GM21576 (cell line): ENCODE results near the gene CNIH3.

Experiments used
- ATAC-seq: cut with Tn5 transposase; IDR thresholded peaks from one replicate; pipeline ENCODE4 v1.9.1; 2021; ENCODE audit warnings: mild to moderate bottlenecking, moderate library complexity; ENCODE audit not compliant: unreplicated experiment

Gene CNIH3

DNA sequence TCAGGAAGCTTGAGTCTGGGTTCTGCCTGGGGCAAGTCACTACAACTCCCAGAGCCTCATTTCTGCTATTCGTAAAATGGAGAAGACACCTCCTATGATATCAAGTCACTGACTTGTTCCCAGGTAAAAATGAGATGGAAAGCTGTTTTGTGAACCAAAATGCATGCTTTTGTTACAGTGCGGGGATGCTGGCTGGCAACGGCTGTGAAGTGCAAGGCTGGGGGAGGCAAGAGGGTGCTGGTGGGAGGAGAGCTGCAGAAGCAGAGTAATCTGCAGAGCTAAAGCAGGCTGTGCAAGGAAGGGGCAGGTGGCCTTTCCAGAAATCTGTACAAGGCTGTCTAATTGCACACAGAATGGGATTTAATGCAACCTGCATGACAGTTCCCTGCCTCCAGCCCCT is 150.9 kb downstream of the CNIH3 start:
- no peak for ATAC-seq

GRCh38 chr1:224767676-224768075 is 151.6 kb downstream of the CNIH3 start:
- ATAC-seq = no peak

DNA sequence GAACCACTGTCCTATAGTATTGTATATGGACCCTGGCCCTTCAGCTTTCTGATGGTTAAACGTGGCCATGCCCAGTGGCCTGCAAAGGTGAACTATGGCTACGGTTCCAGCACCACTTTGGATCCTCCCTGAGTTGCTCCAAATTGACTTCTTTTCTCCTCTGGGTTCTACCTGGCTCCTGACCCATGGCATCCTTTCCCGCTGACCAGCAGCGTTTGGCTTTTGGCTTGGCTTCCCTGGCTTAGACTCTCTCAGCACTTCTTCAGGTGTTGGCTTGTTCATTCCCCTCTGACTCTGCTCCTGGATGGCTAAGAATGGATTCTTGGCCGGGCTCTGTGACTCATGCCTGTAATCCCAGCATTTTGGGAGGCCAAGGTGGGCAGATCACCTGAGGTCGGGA is 152.9 kb downstream of the CNIH3 start:
- ATAC-seq = no peak

DNA sequence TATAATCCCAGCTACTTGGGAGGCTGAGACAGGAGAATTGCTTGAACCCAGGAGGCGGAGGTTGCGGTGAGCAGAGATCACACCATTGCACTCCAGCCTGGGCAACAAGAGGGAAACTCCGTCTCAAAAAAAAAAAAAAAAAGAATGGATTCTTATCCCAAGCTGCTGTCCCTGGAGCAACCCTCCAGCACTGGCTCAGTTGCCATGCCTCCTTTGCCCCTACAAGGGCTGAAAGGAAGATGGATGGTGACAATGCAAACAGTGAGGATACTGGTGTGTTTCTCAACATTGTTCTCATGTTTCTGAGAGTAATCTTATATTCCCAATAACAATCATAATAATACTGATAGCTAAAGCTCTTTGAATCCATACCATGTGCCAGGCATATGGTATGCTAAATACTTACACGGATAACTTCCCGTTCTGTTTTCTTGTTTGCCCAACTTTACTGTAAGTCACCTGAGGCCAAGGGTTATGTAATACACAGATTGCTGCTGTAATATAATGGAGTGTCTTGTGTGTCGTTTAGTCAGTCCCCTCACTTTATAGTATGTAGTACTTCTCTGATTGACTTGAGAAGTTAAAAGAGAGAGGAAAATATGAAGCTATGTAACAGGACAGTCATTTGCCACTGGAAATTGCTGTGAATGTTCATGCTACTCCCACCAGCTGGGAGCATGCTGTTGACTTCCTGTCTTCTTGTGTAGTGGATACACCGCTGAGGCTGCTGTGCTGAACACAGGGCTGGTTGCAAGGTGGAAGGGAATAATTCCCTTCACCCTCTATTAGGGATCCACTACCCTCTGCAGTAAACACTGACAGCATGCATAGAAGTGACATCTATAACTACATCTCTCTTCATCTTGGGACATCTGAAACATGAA is 153.6 kb downstream of the CNIH3 start:
- no peak for ATAC-seq

DNA sequence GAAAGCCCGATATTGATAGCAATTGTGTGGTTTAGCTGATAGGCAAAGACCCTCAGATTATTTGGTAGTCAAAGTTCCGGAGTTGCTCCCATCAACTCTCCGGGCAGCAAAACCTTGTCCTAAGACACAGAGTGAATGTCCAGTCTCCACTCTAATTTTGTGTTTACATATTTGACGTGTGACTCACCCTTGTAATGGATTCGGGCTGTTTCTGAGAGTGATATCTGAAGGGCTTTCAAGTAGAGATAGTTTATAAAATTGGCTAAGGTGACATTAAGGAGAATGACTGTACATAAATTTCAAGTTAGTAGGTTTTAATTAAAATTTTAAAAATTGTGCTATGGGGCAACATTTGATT is 154.2 kb downstream of the CNIH3 start:
- ATAC-seq = no peak

- ATAC-seq = no peak
Observed at GRCh38 chr1:224773646-224774045, 157.5 kb downstream of the CNIH3 start.

DNA sequence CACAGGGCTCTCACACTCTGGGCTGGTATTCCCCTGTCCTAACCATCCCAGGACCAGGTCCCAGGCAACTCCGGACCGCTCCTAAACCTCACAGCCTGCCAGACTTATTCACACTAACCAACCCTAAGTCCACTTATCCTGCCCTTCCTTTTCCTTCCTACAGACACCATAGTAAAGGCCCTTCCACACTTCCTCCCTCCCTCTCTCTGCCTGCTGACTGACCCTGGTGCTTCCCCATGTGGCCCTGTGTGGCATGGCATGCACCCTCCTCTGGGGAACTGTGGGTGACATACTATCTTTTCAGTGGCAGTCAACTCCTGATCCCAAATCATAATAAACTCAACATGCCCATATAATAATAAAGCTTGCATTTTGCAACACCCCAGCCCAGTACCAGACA is 158.3 kb downstream of the CNIH3 start:
- peak; percentile 63 for ATAC-seq

DNA sequence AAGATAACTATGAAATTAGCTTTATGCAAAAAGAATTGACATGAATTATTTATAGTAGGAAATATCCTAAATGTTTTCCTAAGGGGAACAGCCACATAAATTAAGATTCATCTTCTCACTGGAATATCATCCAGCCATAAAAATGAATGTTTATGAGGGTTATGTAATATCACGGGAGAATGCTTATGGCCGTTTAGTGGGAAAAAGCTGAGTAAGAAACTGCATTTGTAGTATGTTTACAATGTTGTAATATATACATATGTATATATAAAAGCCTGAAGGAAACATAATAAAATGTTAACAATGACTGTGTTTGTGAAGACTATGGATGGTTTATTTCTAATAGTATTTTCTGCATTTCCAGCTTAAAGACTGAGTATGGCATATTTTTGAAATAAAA is 161.1 kb downstream of the CNIH3 start:
- ATAC-seq = no peak

DNA sequence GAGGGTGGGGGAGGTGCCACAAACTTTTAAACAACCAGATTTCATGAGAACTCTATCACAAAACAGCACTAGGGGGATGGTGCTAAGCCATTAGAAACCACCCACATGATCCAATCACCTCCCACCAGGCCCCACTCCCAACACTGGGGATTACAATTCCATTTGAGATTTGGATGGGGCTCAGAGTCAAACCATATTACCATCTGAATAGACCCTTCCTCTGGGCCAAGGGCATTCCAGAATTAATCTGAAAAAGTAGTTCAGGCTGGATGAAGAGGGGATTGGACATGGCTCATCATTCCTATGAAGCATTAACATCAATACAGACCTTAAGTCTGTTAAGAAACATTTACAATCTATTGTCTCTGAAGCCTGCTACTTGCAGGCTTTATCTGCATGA is 163.4 kb downstream of the CNIH3 start:
- no peak for ATAC-seq

DNA sequence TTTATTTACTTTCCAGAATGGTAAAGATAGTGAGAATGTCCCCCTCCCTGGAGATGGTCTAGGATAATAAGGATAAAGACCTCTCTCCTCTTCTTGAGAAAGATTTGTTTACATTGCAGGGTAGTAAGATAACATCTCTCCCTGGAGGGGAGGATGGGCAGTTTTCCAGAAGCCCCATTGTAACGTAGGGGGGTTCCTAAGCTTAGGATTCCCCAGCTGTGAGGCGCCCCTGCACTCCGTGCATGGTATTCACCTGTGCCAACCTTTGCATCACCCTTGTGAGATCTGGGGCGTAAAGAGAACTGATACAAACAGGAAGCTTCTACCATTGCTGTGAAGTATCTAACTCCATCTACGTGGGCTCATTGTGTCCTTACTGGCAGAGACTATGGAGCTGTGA is 164.6 kb downstream of the CNIH3 start:
- ATAC-seq = no peak

- peak; percentile 54 for ATAC-seq
Observed at GRCh38 chr1:224781800-224782199, 165.7 kb downstream of the CNIH3 start.

DNA sequence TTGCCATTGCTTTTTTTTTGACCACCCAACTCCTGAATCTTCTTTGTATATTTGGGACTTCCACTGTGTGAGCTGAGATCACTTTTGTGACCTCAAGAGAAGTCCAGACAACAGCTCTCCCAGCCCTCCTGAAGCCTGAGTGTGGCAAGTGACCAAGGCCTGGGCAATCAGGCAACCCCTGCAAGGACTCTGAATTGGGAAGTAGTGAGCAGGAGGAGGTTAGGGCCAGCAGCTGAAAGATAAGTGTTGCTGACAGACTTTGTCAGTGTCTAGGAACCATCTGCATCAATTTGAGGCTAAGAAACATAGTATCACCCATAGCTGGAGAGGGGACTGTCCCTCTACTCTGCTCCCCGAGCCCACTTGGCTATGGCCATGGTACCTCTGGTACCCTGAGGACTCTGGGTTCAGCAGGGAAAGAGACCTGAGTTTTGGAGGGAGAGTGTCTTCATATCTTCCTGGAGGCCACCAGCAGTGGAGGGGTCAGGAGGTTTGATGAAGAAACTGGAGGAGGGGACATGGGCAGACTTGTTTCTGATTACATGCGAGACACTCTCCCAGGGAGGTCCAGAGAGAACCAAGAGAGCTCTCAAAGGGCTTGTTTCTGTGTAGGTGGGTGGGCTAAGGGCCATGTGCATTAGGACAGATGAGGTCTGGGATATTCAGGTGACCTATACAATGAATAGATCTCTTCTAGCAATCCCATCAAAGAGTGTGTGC is 166.3 kb downstream of the CNIH3 start:
- ATAC-seq = no peak

DNA sequence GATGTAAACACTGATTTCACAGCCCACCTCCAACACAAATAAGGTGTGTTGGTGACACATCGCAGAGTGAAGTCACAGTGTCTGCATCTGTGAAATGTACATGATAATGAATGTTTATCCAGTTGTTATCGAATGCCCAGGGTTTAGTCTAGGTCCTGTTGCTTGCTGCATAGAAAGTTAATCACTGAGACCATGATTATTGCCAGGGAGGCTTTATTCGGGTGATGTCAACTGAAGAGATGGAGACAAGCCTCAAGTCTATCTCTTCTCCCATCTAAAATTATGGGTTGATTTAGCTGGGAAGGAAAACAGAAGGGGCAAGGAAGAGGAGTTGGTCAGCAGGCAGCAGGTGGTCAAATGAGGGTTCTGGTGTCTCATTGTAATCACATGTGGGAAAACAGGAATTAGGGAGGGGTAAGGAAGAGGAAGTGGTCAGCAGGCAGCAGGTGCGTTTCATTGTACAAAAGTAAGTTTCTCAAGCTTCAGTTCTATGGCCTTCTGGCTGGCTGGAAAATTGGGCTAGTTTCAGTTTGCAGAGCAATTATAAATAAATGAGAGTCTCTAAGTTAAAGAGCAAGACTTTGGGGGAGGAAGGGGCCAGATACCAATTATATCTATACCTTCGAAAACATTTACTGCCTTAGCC is 167.0 kb downstream of the CNIH3 start:
- peak; percentile 70 for ATAC-seq

GRCh38 chr1:224784265-224785039 is 168.3 kb downstream of the CNIH3 start:
- ATAC-seq = no peak

DNA sequence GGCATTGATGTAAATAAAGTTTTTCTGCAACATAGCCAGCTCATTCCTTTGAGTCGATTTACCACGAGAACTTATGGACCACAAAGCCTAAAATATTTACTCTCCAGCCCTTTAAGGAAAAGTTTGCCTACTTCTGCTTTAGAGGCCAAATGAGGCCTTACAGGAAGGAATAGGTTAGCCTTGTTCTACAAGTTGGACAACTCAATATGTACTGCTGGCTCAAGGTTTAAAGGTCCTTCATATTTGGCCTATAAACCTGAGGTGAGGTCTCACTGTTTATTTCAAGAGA is 168.9 kb downstream of the CNIH3 start:
- no peak for ATAC-seq

DNA sequence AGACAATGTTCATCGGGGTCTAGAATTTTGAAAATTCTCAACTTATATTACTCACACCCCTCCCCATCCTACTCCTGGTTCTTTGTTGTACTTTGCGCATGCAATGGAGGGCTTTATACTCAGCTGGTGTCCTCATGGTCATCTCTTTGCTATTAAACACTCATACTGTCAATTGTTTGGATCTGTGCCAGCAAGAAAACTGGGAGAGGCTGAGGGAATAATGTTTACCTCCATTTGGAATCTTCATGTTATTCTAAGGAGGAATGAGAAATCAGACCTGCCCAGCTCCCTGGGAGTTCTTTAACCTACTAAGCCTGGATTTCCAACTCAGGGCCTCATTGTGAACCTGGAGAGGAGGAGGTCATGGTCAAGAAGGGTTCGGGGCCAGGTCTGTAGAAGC is 169.5 kb downstream of the CNIH3 start:
- ATAC-seq = no peak

DNA sequence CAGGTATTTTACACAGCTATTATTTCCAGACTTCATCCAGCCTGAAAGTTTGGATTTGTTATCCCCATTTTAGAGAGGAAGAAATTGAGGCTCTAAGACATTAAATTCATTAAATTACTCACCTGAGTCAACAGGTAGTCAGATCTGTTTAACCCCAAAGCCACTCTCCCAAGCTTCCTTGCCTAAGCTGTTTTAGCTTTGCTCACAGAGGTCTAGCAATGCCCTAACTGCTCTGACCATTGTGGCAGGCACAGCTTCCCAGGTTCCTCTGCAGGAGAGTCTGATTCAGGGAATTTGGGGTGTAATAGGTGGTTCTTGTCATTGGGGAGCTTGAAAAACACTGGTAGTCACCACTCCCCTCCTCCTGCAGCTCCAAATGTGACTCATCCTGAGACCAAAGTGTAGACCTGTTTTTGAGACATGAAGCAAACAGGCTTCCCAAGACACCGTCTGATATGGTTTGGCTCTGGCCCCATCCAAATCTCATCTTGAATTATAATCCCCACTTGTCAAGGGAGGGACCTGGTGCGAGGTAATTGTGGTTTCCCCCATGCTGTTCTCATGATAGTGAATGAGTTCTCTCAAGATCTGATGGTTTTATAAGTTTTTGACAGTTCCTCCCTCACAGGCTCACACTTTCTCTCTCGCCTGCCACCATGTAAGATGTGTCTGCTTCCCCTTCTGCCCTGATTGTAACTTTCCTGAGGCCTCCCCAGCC is 170.6 kb downstream of the CNIH3 start:
- ATAC-seq = no peak

GRCh38 chr1:224789311-224789710 is 173.2 kb downstream of the CNIH3 start:
- ATAC-seq = no peak
